ENCODE results near the gene GOLIM4.

GRCh38 chr3:168001244-168001643 lies 94.5 kb downstream of the GOLIM4 start:
- no peak for TF ChIP-seq POLR2AphosphoS5 (IDR thresholded peaks at IDR 0.05)
- no peak for TF ChIP-seq RAD21 (conservative IDR thresholded peaks at IDR 0.05)
- TF ChIP-seq CTCF (IDR thresholded peaks at IDR 0.05; ENCODE audit: poor library complexity, severe bottlenecking) = no peak
- TF ChIP-seq EZH2 (IDR thresholded peaks at IDR 0.05; ENCODE audit: borderline replicate concordance, insufficient read depth, low read length, poor library complexity, severe bottlenecking) = no peak
- TF ChIP-seq EP300 (conservative IDR thresholded peaks at IDR 0.05; ENCODE audit: poor library complexity, severe bottlenecking) = no peak
- no peak for TF ChIP-seq SMC3 (conservative IDR thresholded peaks at IDR 0.05; ENCODE audit: poor library complexity)
- no peak for TF ChIP-seq REST (IDR thresholded peaks at IDR 0.05; ENCODE audit: borderline replicate concordance)

Data from neural cell (in vitro differentiated cells).